Endothelial cell (in vitro differentiated cells): ENCODE measurements around the gene ISG15. TPM values are rescaled to one million over a fixed set of nuclear protein-coding genes. Genes with fewer than 3 reads are reported as not detected.

Source experiments
- DNase-seq: peaks from one replicate; pipeline ENCODE4 v3.0.0; 2021; ENCODE audit warnings: low spot score
- H3K27ac Mint-ChIP-seq: one replicate; pipeline ENCODE4 v1.8.0; 2021; ENCODE audit warnings: mixed read lengths, inconsistent platforms; ENCODE audit not compliant: unreplicated experiment
- H3K27me3 Mint-ChIP-seq: one replicate; pipeline ENCODE4 v1.8.0; 2021; ENCODE audit warnings: mild to moderate bottlenecking, moderate library complexity, mixed read lengths, inconsistent platforms; ENCODE audit not compliant: unreplicated experiment
- H3K36me3 Mint-ChIP-seq: one replicate; pipeline ENCODE4 v1.8.0; 2021; ENCODE audit warnings: mild to moderate bottlenecking, low read depth, mixed read lengths, inconsistent platforms; ENCODE audit not compliant: unreplicated experiment
- H3K4me1 Mint-ChIP-seq: one replicate; pipeline ENCODE4 v1.8.0; 2021; ENCODE audit warnings: mild to moderate bottlenecking, mixed read lengths, inconsistent platforms; ENCODE audit not compliant: unreplicated experiment
- H3K4me3 Mint-ChIP-seq: one replicate; pipeline ENCODE4 v1.8.0; 2021; ENCODE audit warnings: mild to moderate bottlenecking, mixed read lengths, inconsistent platforms; ENCODE audit not compliant: unreplicated experiment
- H3K9me3 Mint-ChIP-seq: one replicate; pipeline ENCODE4 v1.8.0; 2021; ENCODE audit warnings: mixed read lengths, inconsistent platforms; ENCODE audit not compliant: unreplicated experiment
- CTCF ChIP-seq: fragments of 200-600 bp; sonication (generic); IDR thresholded peaks from one replicate; pipeline ENCODE4 v1.5.0; 2021; ENCODE audit warnings: antibody characterized with exemption; ENCODE audit not compliant: unreplicated experiment
- total RNA-seq: library from RNA; stranded (reverse); fragmentation: NEBNext Ultra II Directional; extraction: Animal tissue kit (Norgen Biotek cat#: 25700); gene quantifications from one replicate; pipeline ENCODE4 v1.2.1, GENCODE V29; 2021; ENCODE audit not compliant: unreplicated experiment

ISG15 gene
- total RNA-seq, 1 donor from 2014 or later: 33.3 TPM

- H3K9me3 Mint-ChIP-seq: no peaks in the 10 kb centered on the region
- DNase-seq: no peak
- no peaks in the 10 kb centered on the region for H3K4me1 Mint-ChIP-seq
- no peak overlapping the region for H3K4me3 Mint-ChIP-seq
- peaks cover 21% of the 10 kb centered on the region for H3K27me3 Mint-ChIP-seq
- no peak overlapping the region for H3K27ac Mint-ChIP-seq
- no peaks in the 10 kb centered on the region for H3K36me3 Mint-ChIP-seq
- no peak for TF ChIP-seq CTCF
These were observed 42.9 kb upstream of the ISG15 start for GRCh38 chr1:970242-970972.

GRCh38 chr1:970973-971730 lies 42.1 kb upstream of the ISG15 start:
- DNase-seq: no peak
- TF ChIP-seq CTCF: no peak
- no peak overlapping the region for H3K4me3 Mint-ChIP-seq
- H3K4me1 Mint-ChIP-seq: no peaks in the 10 kb centered on the region
- no peaks in the 10 kb centered on the region for H3K9me3 Mint-ChIP-seq
- H3K27me3 Mint-ChIP-seq: peaks cover 24% of the 10 kb centered on the region
- H3K27ac Mint-ChIP-seq: no peak overlapping the region
- no peaks in the 10 kb centered on the region for H3K36me3 Mint-ChIP-seq

GRCh38 chr1:971751-972506 lies 41.4 kb upstream of the ISG15 start:
- no peaks in the 10 kb centered on the region for H3K36me3 Mint-ChIP-seq
- no peak overlapping the region for H3K4me3 Mint-ChIP-seq
- no peaks in the 10 kb centered on the region for H3K4me1 Mint-ChIP-seq
- no peak overlapping the region for H3K27ac Mint-ChIP-seq
- peaks cover 24% of the 10 kb centered on the region for H3K27me3 Mint-ChIP-seq
- no peaks in the 10 kb centered on the region for H3K9me3 Mint-ChIP-seq
- DNase-seq: peak; percentile 7
- no peak for TF ChIP-seq CTCF

- H3K4me1 Mint-ChIP-seq: no peaks in the 10 kb centered on the region
- no peak for DNase-seq
- TF ChIP-seq CTCF: no peak
- H3K9me3 Mint-ChIP-seq: no peaks in the 10 kb centered on the region
- no peak overlapping the region for H3K27ac Mint-ChIP-seq
- H3K36me3 Mint-ChIP-seq: no peaks in the 10 kb centered on the region
- peaks cover 24% of the 10 kb centered on the region for H3K27me3 Mint-ChIP-seq
- H3K4me3 Mint-ChIP-seq: no peak overlapping the region
These were observed 40.4 kb upstream of the ISG15 start for GRCh38 chr1:972726-973458.
